Fibroblast of skin of right quadriceps (primary cell): Measurements from ENCODE around the gene SP1.
"Not testable (repeated sequence)": the region's sequence is repeated elsewhere in the genome, so short reads cannot be mapped to it uniquely, and the experiment has no call there.

ENCODE experiments used
- DNase-seq: peaks from one replicate; pipeline ENCODE4 v3.0.0-alpha.2; 2013

The SP1 gene

GRCh38 chr12:53414756-53415417 lies 34.9 kb downstream of the SP1 start:
- DNase-seq, result no peak

GRCh38 chr12:53415752-53416389 lies 35.9 kb downstream of the SP1 start:
- peak; percentile 22 for DNase-seq

GRCh38 chr12:53417291-53417816 lies 37.4 kb downstream of the SP1 start:
- DNase-seq, result not testable (repeated sequence)

- DNase-seq, result no peak
Measured at GRCh38 chr12:53418221-53418620, 38.2 kb downstream of the SP1 start.

- no peak for DNase-seq
Measured at GRCh38 chr12:53419756-53420155, 39.8 kb downstream of the SP1 start.

- DNase-seq, result not testable (repeated sequence)
Measured at GRCh38 chr12:53422247-53422646, 42.3 kb downstream of the SP1 start.

- DNase-seq, result no peak
Measured at GRCh38 chr12:53423597-53423996, 43.6 kb downstream of the SP1 start, which contains the start of gene AMHR2. Gene AMHR2 (plus strand): TSS chr12:53423855. CDS start chr12:53423935, 80 bp downstream.

GRCh38 chr12:53424626-53425514 lies 44.9 kb downstream of the SP1 start:
- no peak for DNase-seq

- DNase-seq, result no peak
Measured at GRCh38 chr12:53425515-53426150, 45.7 kb downstream of the SP1 start.

- peak; percentile 84 for DNase-seq
Measured at GRCh38 chr12:53427905-53428594, 48.1 kb downstream of the SP1 start.

GRCh38 chr12:53428741-53429140 lies 48.8 kb downstream of the SP1 start:
- no peak for DNase-seq

GRCh38 chr12:53430116-53430515 lies 50.1 kb downstream of the SP1 start:
- DNase-seq, result no peak

- peak; percentile 19 for DNase-seq
Measured at GRCh38 chr12:53431187-53431586, 51.2 kb downstream of the SP1 start.

GRCh38 chr12:53435326-53435725 lies 55.4 kb downstream of the SP1 start:
- DNase-seq, result not testable (repeated sequence)

GRCh38 chr12:53439582-53439981 lies 59.6 kb downstream of the SP1 start:
- not testable (repeated sequence) for DNase-seq

- DNase-seq, result peak; percentile 100
Measured at GRCh38 chr12:53441040-53441833, 61.3 kb downstream of the SP1 start, which contains the start of gene PRR13. Gene PRR13 (plus strand): TSS chr12:53441734. CDS start chr12:53442715, 981 bp downstream.

- no peak for DNase-seq
Measured at GRCh38 chr12:53443955-53444354, 64.0 kb downstream of the SP1 start.

- DNase-seq, result not testable (repeated sequence)
Measured at GRCh38 chr12:53444593-53445325, 64.8 kb downstream of the SP1 start.

- DNase-seq, result no peak
Measured at GRCh38 chr12:53450936-53451335, 71.0 kb downstream of the SP1 start.

- DNase-seq, result peak; percentile 100
Measured at GRCh38 chr12:53451661-53452158, 71.7 kb downstream of the SP1 start, which contains the start of gene PCBP2. Gene PCBP2 (plus strand): TSS chr12:53452102. CDS start chr12:53454801, 2,699 bp downstream.
